Breast epithelium (tissue), 4 donors: Measurements from ENCODE around the gene EPHB2. TPM values are rescaled to one million over a fixed set of nuclear protein-coding genes. Genes with fewer than 3 reads are reported as not detected.

Source experiments
- DNase-seq, 2 donors: peaks; one replicate each; pipeline ENCODE4 v3.0.0-alpha.2; 2019; ENCODE audit warnings: low spot score in 2 of 2
- H3K27ac ChIP-seq, 2 donors: fragments of 200-600 bp; sonication (generic) in 1 of 2; one replicate each; pipeline ENCODE4 v1.5.1; 2016 to 2019; ENCODE audit warnings: mild to moderate bottlenecking in 1 of 2
- H3K27me3 ChIP-seq, 2 donors: fragments of 200-600 bp; sonication (generic) in 1 of 2; one replicate each; pipeline versions ENCODE4 v1.5.1 to v1.6.0; 2017 to 2019; ENCODE audit warnings: control low read depth in 1 of 2, mild to moderate bottlenecking in 1 of 2
- H3K36me3 ChIP-seq: fragments of 200-600 bp; one replicate; pipeline ENCODE4 v1.5.1; 2019
- H3K4me1 ChIP-seq, 2 donors: fragments of 200-600 bp; sonication (generic); one replicate each; pipeline ENCODE4 v1.5.1; 2016 to 2019; ENCODE audit warnings: control low read depth in 1 of 2
- H3K4me3 ChIP-seq, 3 donors: fragments of 200-600 bp; sonication (generic); 1 replicate in 2 of 3; 2 replicates in 1 of 3; pipeline ENCODE4 v1.5.1; 2016 to 2019; ENCODE audit warnings: mild to moderate bottlenecking in 3 of 3, moderate library complexity in 2 of 3
- H3K9me3 ChIP-seq, 2 donors: fragments of 200-600 bp; sonication (generic) in 1 of 2; one replicate each; pipeline ENCODE4 v1.5.1; 2016 to 2019; ENCODE audit warnings: control low read depth in 1 of 2
- CTCF ChIP-seq, 3 donors: fragments of 450-650 bp; IDR thresholded peaks; one replicate each; pipeline ENCODE4 v1.5.1; 2016 to 2017; ENCODE audit warnings: antibody characterized with exemption in 3 of 3, mild to moderate bottlenecking in 3 of 3, moderate library complexity in 3 of 3
- POLR2A ChIP-seq: fragments of 450-650 bp; IDR thresholded peaks from one replicate; pipeline ENCODE4 v1.6.1; 2016; ENCODE audit warnings: antibody characterized with exemption, mild to moderate bottlenecking, moderate library complexity
- POLR2AphosphoS5 ChIP-seq, 3 donors: sonication (generic); formaldehyde crosslinking; IDR thresholded peaks; one replicate each; pipeline ENCODE4 v1.6.1; 2017; ENCODE audit warnings: antibody characterized with exemption in 3 of 3
- intact Hi-C: fragments of 100-400 bp; cut with DNase I; formaldehyde crosslinking; loops from one replicate; pipeline ENCODE4 v1.15.1; 2023; ENCODE audit warnings: low total_unique reads
- total RNA-seq, 3 donors: library from RNA; depleted of rRNA; stranded (reverse); fragments of >200 nt; gene quantifications; one replicate each; pipeline ENCODE4 v1.1.0, GENCODE V29; 2016

EPHB2 gene
- total RNA-seq, 3 donors from 2014 or later, result 1.3 to 4.6 (median 1.5) TPM

GRCh38 chr1:22829309-22829989 lies 118.8 kb downstream of the EPHB2 start:
- no peaks in the 10 kb centered on the region for H3K36me3 ChIP-seq
- intact Hi-C loops, result no loop called here
- no peak for DNase-seq
- no peak overlapping the region for H3K4me3 ChIP-seq
- H3K9me3 ChIP-seq, result no peaks in the 10 kb centered on the region
- peak overlapping the region; percentile 29 to 30 for H3K27ac ChIP-seq
- H3K27me3 ChIP-seq, result no peaks in the 10 kb centered on the region
- TF ChIP-seq POLR2A, result no peak
- TF ChIP-seq POLR2AphosphoS5 (IDR thresholded peaks at IDR 0.05), result no peak
- TF ChIP-seq CTCF (IDR thresholded peaks at IDR 0.05), result no peak
- peaks cover 0 to 10% of the 10 kb centered on the region in 2 donors for H3K4me1 ChIP-seq

GRCh38 chr1:22830041-22830566 lies 119.5 kb downstream of the EPHB2 start:
- Histone ChIP-seq H3K9me3 (no peaks in the 10 kb centered on the region), H3K36me3 (no peaks in the 10 kb centered on the region), H3K4me3 (no peak overlapping the region), H3K27ac (no peak overlapping the region), H3K27me3 (no peaks in the 10 kb centered on the region), H3K4me1 (peaks cover 0 to 10% of the 10 kb centered on the region in 2 donors)
- no peak for DNase-seq
- intact Hi-C loops, result no loop called here
- no peak for TF ChIP-seq CTCF (IDR thresholded peaks at IDR 0.05)
- TF ChIP-seq POLR2A, result no peak
- no peak for TF ChIP-seq POLR2AphosphoS5 (IDR thresholded peaks at IDR 0.05)

- Histone ChIP-seq H3K27me3 (no peaks in the 10 kb centered on the region), H3K27ac (no peak overlapping the region), H3K4me1 (peaks cover 0 to 10% of the 10 kb centered on the region in 2 donors), H3K9me3 (no peaks in the 10 kb centered on the region), H3K4me3 (no peak overlapping the region), H3K36me3 (no peaks in the 10 kb centered on the region)
- TF ChIP-seq CTCF (IDR thresholded peaks at IDR 0.05), result no peak
- intact Hi-C loops, result no loop called here
- no peak for DNase-seq
Observed at GRCh38 chr1:22830757-22831340, 120.2 kb downstream of the EPHB2 start.

GRCh38 chr1:22831729-22832413 lies 121.2 kb downstream of the EPHB2 start:
- H3K36me3 ChIP-seq, result no peaks in the 10 kb centered on the region
- no peaks in the 10 kb centered on the region for H3K9me3 ChIP-seq
- H3K4me1 ChIP-seq, result peaks cover 0 to 9% of the 10 kb centered on the region in 2 donors
- TF ChIP-seq POLR2AphosphoS5 (IDR thresholded peaks at IDR 0.05) (no peak), CTCF (IDR thresholded peaks at IDR 0.05) (no peak), POLR2A (no peak)
- H3K27me3 ChIP-seq, result no peaks in the 10 kb centered on the region
- H3K27ac ChIP-seq, result no peak overlapping the region
- H3K4me3 ChIP-seq, result no peak overlapping the region
- peak in 1 of 2 donors; percentile 39 for DNase-seq
- intact Hi-C loops, result loop anchor here (1.0 kb wide), 1 partner anchor 23 kb away; no protein-coding TSS in a partner anchor

- no peak for TF ChIP-seq POLR2AphosphoS5 (IDR thresholded peaks at IDR 0.05)
- TF ChIP-seq CTCF (IDR thresholded peaks at IDR 0.05), result no peak
- TF ChIP-seq POLR2A, result no peak
- H3K9me3 ChIP-seq, result no peaks in the 10 kb centered on the region
- no peak overlapping the region for H3K4me3 ChIP-seq
- no peak overlapping the region for H3K27ac ChIP-seq
- no peak for DNase-seq
- peaks cover 0 to 4% of the 10 kb centered on the region in 2 donors for H3K4me1 ChIP-seq
- H3K27me3 ChIP-seq, result no peaks in the 10 kb centered on the region
- no peaks in the 10 kb centered on the region for H3K36me3 ChIP-seq
- intact Hi-C loops, result loop anchor here (1.0 kb wide), 1 partner anchor 23 kb away; no protein-coding TSS in a partner anchor
Observed at GRCh38 chr1:22832414-22832786, 121.8 kb downstream of the EPHB2 start.
